Activated T-helper 9 cell treated with anti-CD3 and anti-CD28 coated beads, Interleukin-2, amount 50 U/mL, for 16 hours (primary cell): ENCODE data around the gene MAP7.
"Not testable (repeated sequence)": the region's sequence is repeated elsewhere in the genome, so short reads cannot be mapped to it uniquely, and the experiment has no call there.

ENCODE experiments used
- DNase-seq: peaks from one replicate; pipeline ENCODE4 v3.0.0-alpha.2; 2020; ENCODE audit warnings: low read depth

MAP7 gene

DNA sequence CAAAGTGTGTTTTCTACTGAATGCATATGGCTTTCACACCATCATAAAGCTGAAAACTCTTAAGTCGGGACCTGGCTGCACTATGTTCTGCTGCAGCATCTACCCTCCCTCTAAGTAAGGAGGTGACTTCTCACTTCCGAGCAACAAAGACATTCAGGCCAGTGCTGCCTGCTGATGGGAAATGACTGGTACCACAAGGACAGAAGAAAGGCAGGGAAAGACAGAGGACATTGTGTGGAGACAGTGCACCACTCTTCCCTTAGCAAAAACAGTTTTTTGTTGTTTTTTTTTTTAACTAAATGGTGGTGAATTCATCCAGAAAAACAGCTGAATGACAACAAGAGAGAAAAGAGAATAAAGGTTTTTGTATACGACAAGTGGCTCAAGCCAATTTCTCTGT is 81.5 kb downstream of the MAP7 start:
- DNase-seq, result no peak

DNA sequence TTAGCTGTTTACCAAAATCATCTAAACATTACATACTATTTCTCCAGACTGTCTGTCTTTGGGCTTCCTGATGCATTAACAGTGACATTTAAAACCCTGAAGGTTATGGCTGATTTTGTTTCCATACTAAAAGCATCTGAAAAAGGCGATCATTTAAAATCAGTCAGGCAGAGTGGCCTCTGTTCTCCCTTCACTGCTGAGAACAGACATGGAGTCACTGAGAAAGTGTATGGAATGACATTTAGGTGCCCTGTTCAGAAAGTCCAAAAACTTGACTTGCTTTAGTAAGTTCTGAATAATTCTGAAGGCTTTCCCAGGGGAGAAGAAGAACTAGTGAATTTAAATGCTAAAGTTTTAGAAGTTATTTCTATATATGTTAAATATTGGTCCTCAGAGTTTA is 83.0 kb downstream of the MAP7 start:
- no peak for DNase-seq

DNA sequence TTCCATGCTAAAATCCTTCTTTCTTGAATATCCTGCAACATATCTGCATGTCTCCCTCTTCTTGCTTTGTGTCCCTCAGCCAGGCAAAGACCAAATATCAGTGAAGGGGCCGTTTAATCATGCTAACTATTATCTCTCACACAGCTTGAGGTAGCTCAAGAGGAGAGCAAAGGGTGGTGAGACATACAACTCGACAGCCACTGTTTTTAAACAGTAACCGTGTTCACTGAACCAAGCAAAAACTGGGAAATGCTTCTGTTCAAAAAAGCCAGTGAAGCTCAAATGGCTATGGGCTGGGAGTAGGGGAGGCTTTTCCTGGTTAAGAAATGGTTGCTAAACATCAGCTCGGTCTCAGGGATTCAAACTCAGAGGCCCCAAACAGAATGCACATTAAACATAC is 83.4 kb downstream of the MAP7 start:
- no peak for DNase-seq

DNA sequence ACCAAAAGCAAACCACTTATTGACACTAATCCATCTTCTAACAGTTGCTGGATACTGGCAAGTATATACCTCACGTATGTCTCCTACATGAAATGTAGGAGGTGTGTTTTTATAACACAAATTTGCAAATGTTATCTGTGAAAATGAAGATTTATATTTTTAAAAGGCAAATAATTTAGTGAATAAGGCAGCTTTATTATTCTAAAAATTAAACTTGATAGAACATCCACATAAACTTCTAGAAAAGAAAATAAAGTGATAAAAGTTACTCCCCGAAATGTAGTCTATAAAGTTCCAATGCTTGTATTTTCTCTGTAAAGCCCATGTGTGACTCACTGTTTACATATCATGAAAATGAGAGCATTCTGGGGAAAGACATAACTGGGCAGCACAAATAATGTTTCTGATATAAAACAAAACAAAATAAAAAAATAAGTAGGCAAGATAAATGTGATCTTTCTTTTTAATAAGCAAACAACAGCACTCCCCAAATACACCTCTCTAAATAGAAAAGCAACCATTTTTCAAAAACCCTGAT is 84.4 kb downstream of the MAP7 start:
- no peak for DNase-seq

DNA sequence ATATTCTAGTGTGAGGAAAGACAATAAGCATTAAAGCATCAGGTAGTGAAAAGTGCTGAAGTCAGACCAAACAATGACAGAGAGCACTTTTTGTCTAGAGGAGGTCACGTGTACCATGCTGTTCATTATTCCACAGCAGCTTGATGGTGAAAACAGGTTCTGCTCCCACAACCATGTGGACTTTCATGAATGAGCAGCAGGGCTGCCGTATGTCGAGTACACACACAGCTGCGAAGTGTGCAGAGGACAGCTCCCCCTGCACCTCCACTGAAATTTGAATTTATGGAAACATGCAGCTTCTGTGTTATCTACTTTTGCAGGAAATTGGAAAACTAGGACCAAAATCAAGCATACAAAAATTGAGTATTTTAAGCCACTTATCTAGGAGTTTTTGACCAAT is 85.3 kb downstream of the MAP7 start:
- DNase-seq, result no peak

DNA sequence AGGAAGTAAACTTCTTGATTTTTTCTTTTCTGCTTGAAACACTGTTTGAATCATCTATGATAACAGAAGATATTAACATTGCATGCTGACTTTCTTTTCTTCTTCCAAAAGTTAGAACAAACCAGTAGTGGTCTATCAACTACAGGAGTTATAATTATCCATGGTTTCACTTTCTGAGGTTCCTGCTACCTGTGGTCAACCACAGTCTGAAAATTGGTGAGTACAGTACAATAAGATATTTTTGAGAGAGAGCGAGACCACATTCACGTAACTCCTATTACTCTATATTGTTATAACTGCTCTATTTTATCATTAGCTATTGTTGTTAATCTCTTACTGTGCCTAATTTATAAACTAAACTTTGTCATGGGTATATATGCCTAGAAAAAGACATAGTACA is 86.1 kb downstream of the MAP7 start:
- no peak for DNase-seq

DNA sequence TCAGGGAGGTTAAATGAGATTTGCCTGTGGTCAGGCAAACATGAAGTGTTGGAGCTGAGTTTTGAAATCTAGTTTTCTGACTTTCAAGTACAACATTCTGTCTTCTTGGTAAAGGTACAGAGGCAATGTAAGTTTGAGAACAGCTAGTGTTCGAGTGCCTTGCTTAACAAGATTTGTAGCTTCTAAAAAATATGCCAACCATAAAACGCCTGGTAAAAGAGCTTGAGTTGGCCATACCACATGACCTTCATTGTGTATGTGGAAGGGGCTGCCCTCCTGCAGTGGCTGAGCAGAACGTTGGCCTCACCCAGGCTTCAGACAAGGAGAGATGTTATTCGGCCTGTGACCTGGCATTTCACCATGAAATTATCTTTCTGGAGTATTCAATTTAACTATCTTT is 86.5 kb downstream of the MAP7 start:
- no peak for DNase-seq

DNA sequence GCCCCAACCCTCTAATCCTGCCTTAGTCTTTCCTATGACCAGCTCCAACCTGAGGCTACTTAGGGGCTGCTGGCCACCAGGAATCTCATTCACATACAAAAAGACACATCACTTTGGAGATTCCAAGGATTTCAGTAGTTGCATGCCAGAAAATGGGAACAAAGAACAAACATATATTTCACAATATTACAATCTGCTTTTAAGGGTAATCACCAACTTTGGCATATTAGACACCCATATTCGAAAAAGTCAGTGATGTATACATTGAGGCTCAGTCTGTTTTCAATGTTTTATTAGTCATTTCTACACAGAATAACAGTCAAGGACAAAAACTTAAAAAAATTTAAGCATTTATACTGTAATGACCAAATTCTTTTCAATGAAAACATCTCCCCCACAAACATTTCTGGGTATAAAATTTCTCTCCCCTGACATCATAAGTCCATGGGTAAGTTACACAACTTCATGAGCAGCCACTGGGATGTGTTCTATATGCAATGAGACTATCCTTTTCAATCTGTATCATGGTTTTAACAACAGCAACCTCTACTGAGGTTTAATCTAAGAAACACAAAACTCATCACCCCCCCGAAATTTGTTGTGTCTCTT is 103.5 kb downstream of the MAP7 start:
- DNase-seq, result no peak

DNA sequence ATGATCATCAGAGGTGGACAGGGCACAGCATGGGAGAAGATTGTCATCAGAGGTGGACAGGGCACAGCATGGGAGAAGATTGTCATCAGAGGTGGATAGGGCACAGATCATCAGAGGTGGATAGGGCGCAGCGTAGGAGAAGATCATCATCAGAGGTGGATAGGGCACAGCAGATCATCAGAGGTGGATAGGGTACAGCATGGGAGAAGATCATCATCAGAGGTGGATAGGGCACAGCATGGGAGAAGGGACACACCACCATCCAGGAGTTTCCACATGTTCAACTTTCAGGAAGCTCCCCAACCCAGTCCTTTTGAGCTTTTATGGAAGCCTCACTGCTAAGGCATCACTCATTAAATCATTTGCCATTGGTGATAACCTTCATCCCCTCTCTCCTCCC is 104.1 kb downstream of the MAP7 start:
- DNase-seq, result no peak

DNA sequence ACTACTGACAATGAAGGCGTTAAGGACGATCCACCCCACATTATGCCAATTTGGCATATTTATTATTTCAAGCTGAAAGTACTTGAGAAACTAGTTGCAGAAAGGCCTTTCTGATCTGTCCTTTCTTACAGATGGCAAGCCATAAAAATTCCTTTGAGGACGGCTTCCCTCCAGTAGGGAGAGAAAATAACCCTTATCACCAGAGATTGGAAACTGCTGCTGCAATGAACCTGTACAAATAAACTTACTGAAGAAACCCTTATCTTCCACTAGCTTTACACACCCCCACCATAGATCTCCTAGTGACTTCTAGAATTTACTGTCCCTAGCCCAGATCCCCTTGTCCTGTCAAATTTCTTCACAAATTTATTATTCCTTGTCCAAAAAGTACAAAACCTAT is 105.2 kb downstream of the MAP7 start:
- DNase-seq, result no peak

DNA sequence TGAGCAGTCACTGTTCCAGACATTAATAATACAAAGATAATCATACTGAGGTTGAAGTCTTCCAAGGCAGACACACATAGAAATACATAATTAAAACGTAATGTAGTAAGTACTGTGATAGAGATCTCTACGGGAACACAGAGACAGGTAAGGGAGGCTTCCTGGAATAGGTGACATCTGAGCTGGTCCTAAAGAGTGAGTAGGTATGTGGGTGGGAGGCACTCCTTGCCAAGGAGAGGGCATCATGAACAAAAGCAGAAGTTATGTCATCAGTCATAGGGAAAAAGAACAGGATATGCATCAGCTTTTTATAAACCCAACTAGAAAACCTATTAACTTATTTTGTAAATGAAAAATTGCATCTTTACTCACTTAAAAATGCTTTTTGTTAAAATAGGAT is 110.0 kb downstream of the MAP7 start:
- no peak for DNase-seq

DNA sequence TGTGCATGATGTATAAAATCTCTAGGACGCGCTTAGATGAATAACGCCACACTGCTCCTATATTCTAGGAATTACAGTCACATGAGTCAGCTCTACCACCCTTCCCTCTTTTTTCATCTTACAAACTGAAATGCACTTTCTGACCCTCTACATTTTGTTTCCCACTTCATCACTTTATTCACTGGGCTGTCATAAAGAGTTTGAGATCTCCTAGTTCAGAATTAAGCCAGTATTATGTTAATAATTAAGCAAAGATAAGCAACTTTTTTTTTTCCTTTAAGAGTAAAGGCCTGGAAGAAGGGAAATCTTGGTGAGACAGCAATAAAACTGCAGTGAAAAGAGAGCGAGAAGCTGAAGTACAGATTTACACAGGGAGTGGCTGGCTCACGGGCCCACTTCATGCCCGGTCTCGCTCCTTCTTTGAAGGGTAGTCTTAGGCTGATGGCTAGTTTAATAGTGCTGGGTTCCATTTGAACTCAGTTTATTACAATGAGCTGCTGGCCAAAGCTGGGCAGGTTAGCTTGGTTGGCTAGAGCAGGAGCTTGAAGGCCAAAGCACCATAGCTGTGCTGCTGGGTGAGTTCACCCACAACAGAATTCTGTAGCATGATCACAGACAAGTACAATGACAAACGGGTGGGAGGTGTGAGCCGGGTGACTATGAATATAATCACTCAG is 110.6 kb downstream of the MAP7 start:
- no peak for DNase-seq

DNA sequence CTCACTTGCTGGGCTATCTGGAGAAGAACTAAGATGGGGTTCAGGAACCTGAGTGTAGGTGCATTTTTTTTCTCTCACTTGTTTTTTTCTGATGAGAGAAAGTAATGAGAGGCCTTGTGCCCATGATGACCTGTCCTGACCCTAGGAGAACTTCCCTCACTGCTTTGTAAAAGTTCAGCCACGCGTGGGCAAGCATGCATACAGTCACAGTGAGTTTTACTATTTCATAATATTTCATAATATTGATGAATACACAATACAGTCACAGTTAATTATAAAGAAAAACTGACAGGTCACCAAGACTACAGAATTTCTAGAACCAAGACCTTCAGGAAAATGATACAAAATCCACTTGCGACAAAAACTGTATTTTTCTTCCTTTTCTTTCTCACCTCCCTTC is 111.8 kb downstream of the MAP7 start:
- no peak for DNase-seq

DNA sequence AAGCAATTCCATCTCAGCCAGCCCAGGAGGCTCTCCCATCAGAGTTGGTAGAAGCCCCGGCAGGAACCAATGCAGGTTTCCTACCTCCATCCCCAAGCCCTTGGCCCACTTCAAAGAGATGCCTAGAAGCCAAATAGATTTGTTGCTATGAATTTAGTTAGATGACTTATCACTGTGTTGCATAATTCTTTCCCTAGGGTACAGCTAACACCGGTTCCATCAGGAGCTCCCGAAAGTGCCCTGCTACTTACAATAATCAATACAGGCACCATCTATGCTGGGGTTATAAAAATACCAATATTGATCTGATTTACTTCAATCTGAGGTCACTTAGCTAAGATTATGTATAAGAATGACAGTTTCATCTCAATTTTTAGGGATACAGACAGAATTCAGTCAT is 113.0 kb downstream of the MAP7 start:
- no peak for DNase-seq

DNA sequence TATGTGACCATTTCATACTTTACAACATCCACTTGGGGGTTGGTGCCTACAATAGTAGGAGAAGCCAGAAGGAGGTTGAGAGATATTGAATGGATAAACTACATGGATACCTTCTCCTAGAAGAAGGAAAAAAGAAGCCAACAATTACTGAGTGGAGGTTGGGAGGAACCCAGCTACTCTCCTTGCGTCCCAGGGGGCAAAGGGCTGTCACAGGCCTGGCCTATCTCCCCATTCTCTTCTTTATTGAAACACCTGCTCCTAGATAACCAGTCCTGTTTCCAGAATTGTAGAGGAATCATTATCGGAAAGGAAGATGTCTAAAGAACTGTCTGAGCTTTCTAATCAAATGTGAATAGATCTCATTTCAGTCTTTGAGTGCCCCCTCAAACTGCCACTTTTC is 115.1 kb downstream of the MAP7 start:
- DNase-seq, result no peak

DNA sequence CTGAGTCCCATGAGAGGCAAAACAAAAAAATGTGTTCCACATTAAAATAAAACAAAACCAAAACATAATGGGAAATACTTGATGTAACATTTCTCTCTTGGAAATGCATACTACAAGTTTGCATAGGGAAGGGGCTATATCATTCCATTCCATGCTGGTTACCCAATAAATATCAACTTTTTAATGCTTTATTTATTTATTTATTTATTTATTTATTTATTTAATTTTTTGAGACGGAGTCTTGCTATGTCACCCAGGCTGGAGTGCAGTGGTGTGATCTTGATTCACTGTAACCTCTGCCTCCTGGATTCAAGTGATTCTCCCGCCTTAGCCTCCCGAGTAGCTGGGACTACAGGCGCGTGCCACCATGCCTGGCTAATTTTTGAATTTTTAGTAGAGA is 118.9 kb downstream of the MAP7 start:
- DNase-seq, result not testable (repeated sequence)

DNA sequence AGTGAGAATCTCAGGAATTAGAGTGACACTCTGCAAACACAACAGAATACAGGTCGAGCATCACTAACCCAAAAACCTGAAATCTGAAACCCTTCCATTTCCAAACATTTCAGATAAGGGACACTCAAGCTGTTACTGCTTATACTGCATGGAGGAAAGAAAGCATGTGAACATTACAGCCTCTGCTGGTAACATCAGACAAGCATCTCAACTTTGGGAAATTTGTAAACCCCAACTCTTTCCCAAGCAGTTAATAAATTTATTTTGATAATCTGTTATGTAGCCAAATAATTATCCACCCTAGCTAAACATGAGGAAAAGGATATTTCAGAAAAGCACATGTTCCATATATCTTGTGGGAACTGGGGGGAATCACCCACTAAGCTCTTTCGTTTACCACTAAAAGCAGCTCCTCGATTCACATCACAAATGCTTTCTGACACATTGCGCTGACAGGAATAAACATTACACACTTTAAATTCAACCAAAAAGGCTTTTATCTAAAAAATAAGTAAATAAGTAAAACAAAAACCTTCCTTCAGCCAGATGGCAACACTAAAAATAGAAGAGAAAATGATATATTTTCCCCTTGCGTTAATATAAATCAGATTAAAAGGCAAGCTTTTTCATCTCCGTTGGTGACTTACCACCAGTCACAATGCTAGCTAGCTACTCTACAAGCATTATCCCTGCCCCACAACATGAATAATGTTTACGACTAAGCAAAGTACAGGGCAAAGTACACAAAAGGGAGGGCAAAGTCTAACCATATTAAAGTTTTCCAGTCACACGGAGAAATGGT is 120.8 kb downstream of the MAP7 start:
- no peak for DNase-seq

DNA sequence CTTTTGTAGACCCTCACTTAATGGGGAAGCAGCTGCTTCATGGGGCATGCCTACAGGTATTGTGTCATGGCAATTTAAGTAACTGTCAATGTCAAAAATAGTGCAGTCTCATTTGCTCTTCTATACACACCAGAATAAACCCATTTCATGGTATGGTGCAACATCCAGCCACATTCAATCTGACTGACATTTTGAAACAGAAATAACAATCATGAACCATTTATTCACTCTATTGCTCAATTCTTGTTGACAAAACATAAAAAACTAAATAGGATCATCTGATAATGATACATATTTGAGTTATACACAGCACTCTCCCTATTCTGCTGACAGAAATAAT is 122.9 kb downstream of the MAP7 start:
- DNase-seq, result no peak

DNA sequence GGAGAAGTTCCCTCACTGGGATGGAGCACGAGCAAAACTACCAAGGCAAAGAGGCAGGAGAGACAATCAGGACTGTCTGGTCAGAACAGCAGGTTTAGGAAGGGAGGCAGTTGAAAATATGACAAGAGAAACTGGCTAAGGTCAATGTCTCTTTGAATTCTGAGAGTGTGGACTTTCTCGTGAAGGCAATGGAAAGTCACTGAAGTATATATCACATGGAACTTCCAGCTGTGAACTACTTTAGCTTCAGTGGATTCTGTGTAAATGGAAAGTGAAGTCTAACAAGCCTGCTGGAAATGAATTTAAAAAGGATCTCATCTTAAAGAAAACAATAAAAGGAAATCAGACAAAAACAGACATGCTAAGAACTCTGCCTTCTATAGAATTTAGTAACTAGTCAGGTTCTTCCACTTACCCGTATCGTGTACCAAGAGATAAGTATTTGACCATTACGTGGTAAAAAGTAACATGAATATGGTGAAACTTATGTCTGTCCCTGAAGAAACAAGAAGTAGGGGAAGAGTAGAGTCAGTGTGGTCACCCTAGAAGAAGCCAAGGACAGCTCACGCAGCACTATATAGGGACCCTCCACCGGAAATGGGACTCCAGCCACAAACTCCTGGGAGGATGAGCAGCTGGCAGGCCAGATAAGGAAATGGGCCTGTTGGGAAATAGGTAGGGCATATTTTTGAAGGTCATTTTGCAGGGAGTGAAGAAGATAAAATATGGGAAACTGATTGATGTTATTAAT is 123.4 kb downstream of the MAP7 start:
- no peak for DNase-seq

DNA sequence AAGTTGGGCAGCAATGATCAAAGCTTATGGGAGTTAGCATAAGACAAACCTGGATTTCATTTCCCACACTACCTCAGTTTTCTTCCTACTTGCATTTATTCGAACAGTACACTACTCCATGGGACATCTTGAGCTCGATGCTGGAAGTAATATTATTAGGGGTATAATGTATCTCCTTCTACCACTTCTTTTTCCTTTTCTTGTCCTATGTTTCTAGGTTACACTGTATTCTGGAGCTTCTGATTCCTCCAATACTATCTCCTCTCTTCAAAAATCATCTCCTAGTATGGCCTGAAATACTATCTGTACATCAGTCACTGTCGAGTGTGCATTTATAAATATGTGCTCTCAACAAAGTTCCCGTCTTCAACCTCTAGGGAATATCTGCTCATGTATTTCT is 124.4 kb downstream of the MAP7 start:
- DNase-seq, result no peak

DNA sequence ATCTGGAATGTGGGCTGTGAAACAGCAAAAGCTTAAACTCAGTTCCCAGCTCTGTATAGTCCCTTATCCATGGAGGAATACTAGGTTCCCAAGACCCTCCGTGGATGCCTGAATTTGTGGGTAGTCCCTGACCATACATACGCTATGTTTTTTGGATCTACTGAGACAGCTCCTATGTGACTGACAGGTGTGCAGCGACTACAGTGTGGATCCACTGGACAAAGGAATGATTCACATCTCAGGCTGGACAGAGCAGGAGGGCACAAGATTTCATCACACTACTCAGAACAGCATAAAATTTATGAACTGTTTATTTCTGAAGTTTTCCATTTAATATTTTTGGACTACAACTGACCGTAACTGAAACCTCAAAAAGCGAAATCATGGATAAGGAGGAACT is 125.3 kb downstream of the MAP7 start:
- no peak for DNase-seq

DNA sequence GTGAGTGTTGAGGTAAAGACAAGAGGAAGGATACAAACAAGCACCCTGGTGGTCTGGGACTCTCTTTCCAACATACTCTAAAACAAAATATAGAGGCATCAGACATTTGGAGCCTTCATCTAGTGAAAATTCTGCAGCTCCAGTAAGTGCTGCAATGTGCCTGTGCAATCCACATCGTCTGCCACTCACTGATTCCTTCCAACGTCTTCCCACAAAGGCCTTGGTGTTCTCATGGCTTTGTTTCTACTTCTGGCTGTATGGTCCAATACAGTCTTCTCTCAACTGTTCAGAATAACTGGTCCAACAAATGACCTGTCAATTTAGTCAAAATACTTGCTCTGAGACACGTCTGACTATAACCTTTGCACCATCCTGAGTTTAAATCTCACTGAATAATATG is 125.8 kb downstream of the MAP7 start:
- no peak for DNase-seq
